ENCODE measurements around the gene NFATC4.

- TF ChIP-seq POLR2AphosphoS5 (IDR thresholded peaks at IDR 0.05; ENCODE audit: low read length) (no peak), BCL11A (IDR thresholded peaks at IDR 0.05; ENCODE audit: low read depth, low read length) (no peak), CTCF (IDR thresholded peaks at IDR 0.05 in 2 of 3, conservative IDR thresholded peaks at IDR 0.05 in 1 of 3; ENCODE audit: control insufficient read depth in 2 of 3, extremely low read depth in 1 of 3, insufficient read depth in 1 of 3, low read depth in 3 of 3, low read length in 3 of 3) (no peak), SMC3 (IDR thresholded peaks at IDR 0.05; ENCODE audit: borderline replicate concordance, low read length) (no peak), TAF1 (IDR thresholded peaks at IDR 0.05; ENCODE audit: borderline replicate concordance, low read depth, low read length) (no peak), MXI1 (IDR thresholded peaks at IDR 0.05; ENCODE audit: low read depth, low read length) (no peak), MYC (IDR thresholded peaks at IDR 0.05; ENCODE audit: insufficient read depth, insufficient read length, insufficient replicate concordance, low read length, severe bottlenecking) (no peak), SUZ12 (IDR thresholded peaks at IDR 0.05; ENCODE audit: unreplicated experiment) (no peak), ZZZ3 (IDR thresholded peaks at IDR 0.05; ENCODE audit: control insufficient read depth, insufficient read length, low read depth) (no peak), BHLHE40 (IDR thresholded peaks at IDR 0.05; ENCODE audit: borderline replicate concordance in 1 of 2, low read depth in 2 of 2, low read length in 1 of 2) (no peak), MLLT1 (IDR thresholded peaks at IDR 0.05) (no peak)
These were observed 47.7 kb downstream of the NFATC4 start for GRCh38 chr14:24415421-24416253.
